Measurements from ENCODE around the gene ARHGAP10.

The ARHGAP10 gene

DNA sequence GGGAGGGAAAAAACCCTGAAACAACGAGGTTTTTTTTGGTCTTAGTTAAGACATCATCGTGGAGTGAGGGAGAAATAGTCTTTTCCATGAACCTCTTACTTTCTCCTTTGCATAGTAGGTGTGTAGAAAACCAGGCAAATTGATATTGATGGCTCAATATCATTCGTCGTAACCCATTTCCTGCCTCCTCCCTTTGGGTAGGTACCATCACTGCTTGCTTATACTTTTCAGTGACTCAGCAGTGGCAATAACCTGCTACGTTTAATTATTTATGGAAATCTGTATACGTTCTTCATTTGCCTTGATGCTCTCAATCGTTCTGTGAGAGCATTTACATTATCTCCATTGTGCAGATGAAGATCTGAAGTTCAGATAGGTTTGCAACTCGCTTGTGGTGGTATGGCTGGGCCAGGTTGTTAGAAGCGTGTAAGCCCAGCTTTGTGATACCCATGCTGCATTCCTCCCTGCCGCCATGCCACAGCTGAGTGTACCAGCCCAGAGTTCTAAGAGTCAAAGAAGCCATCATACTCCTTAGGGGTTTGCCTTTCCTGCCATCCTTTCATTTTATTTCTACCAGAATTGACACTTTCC, 212.9 kb downstream of the ARHGAP10 start:
- TF ChIP-seq TAF1 (IDR thresholded peaks at IDR 0.05; ENCODE audit: low read depth) (no peak), CREB1 (IDR thresholded peaks at IDR 0.05; ENCODE audit: low read depth) (no peak), REST (IDR thresholded peaks at IDR 0.05; ENCODE audit: low read depth) (no peak), CEBPB (IDR thresholded peaks at IDR 0.05) (no peak), USF1 (IDR thresholded peaks at IDR 0.05) (no peak), EGR1 (IDR thresholded peaks at IDR 0.05) (no peak), RAD21 (IDR thresholded peaks at IDR 0.05; ENCODE audit: low read depth) (no peak), TCF12 (IDR thresholded peaks at IDR 0.05; ENCODE audit: low read depth) (no peak), TEAD4 (IDR thresholded peaks at IDR 0.05) (no peak), FOXM1 (IDR thresholded peaks at IDR 0.05; ENCODE audit: borderline replicate concordance, low read depth) (no peak), NFIC (IDR thresholded peaks at IDR 0.05) (no peak), ZBTB7A (IDR thresholded peaks at IDR 0.05; ENCODE audit: low read depth) (no peak), YY1 (IDR thresholded peaks at IDR 0.05; ENCODE audit: low read depth) (no peak)
- TF ChIP-seq, protein P1, sequence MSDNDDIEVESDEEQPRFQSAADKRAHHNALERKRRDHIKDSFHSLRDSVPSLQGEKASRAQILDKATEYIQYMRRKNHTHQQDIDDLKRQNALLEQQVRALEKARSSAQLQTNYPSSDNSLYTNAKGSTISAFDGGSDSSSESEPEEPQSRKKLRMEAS (IDR thresholded peaks at IDR 0.05) = no peak

DNA sequence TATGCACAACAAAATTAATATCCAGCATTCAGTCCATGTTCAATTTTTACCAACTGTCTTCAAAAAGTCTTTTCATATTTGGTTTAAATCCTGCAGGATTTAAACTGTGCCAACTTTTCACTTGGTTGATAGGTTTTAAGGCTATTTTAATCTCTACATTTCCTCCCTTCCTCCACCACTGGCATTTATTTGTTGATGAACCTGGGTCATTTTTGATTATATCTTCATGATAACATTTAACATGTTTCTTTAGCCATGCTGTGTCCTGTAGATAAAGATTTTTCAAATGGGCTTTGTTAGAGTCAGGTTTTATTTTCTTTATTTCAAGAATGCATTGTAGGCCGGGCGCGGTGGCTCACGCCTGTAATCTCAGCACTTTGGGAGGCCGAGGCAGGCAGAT, 216.4 kb downstream of the ARHGAP10 start:
- TF ChIP-seq EP300 (IDR thresholded peaks at IDR 0.05; ENCODE audit: borderline replicate concordance) (no peak), USF1 (IDR thresholded peaks at IDR 0.05) (no peak), ZBTB7A (IDR thresholded peaks at IDR 0.05; ENCODE audit: low read depth) (no peak), NFIC (IDR thresholded peaks at IDR 0.05) (no peak), TCF12 (IDR thresholded peaks at IDR 0.05; ENCODE audit: low read depth) (no peak), FOXM1 (IDR thresholded peaks at IDR 0.05; ENCODE audit: borderline replicate concordance, low read depth) (no peak), CREB1 (IDR thresholded peaks at IDR 0.05; ENCODE audit: low read depth) (no peak), YY1 (IDR thresholded peaks at IDR 0.05; ENCODE audit: low read depth) (no peak), RAD21 (IDR thresholded peaks at IDR 0.05; ENCODE audit: low read depth) (no peak), REST (IDR thresholded peaks at IDR 0.05; ENCODE audit: low read depth) (no peak), TEAD4 (IDR thresholded peaks at IDR 0.05) (no peak), CEBPB (IDR thresholded peaks at IDR 0.05) (no peak), TAF1 (IDR thresholded peaks at IDR 0.05; ENCODE audit: low read depth) (no peak), EGR1 (IDR thresholded peaks at IDR 0.05) (no peak)
- TF ChIP-seq, protein P1 (IDR thresholded peaks at IDR 0.05) = no peak

DNA sequence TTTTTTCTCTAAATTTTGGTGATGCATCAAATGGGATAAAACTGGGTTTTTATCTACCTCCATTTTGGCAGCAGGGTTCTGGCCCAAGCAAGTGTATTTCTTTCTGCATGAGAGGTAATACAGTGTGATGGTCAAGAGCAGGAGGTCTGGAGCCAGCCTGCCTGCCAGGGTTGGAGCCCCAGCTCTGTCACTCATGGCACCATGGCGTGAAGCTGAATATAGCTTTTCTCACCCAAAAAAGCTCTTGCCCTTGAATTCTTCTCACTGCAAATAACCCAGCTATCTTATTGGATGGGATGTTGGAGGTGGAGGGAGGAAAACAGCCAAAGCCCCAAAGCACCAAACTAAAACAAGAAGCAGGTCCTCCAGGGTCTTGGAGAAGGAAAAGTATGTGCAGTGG, 218.4 kb downstream of the ARHGAP10 start:
- TF ChIP-seq TAF1 (IDR thresholded peaks at IDR 0.05; ENCODE audit: low read depth) (no peak), REST (IDR thresholded peaks at IDR 0.05; ENCODE audit: low read depth) (no peak), CREB1 (IDR thresholded peaks at IDR 0.05; ENCODE audit: low read depth) (no peak), FOXM1 (IDR thresholded peaks at IDR 0.05; ENCODE audit: borderline replicate concordance, low read depth) (no peak), TCF12 (IDR thresholded peaks at IDR 0.05; ENCODE audit: low read depth) (no peak), USF1 (IDR thresholded peaks at IDR 0.05) (no peak), EGR1 (IDR thresholded peaks at IDR 0.05) (no peak), EP300 (IDR thresholded peaks at IDR 0.05; ENCODE audit: borderline replicate concordance) (no peak), RAD21 (IDR thresholded peaks at IDR 0.05; ENCODE audit: low read depth) (no peak), CEBPB (IDR thresholded peaks at IDR 0.05) (no peak), NFIC (IDR thresholded peaks at IDR 0.05) (no peak), YY1 (IDR thresholded peaks at IDR 0.05; ENCODE audit: low read depth) (no peak)

DNA sequence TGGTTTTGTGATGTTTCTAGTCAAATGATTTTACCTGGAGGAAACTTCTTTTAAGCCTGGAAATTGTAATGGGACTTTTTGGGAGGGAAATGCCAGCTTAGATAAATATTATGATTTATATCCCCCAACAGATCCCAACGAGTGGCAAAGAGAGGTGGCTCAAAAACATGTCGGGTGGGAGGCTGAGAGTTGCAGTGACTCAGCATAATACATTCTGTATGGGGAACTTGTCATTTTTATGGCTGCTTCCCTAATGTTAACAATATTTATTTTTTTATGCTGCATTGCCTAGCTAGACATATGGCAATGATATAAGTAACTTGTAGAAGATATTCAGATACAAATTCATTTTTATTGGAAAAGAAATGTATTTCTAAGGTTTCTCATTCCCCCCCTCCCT, 219.0 kb downstream of the ARHGAP10 start:
- no peak for TF ChIP-seq TAF1 (IDR thresholded peaks at IDR 0.05; ENCODE audit: low read depth)
- TF ChIP-seq USF1 (IDR thresholded peaks at IDR 0.05) = no peak
